Measurements from ENCODE around the gene EFCAB5.
A peak's percentile ranks its signal among the peaks of the same experiment; 100 is the strongest.

DNA sequence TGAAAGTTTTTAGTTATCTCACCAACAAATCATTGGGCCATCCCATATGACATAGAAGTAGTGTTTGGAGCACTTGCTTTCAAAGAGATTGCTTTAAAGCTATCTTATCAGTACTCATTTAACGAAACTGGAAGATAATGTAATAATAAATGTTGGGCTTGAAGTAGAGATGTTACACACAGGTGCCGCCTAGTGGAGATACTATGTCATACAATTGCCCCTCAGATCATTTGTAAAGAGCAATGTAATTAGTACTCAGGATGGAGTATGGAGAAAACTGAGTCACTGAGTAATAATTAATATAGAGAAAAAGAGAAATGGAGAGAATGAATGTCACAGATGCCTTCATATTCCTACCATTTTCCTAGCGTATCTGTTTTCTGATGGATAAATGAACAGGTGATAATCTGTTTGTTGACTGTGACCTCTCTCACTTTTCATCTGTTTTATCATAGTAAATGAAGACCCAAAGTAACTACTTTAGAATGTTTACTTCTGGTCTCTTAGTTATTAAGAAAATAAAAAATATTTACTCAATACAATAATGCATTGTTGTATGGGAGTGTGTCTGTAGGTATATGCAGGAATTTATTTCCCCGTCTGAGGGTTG is 80.4 kb downstream of the EFCAB5 start:
- TF ChIP-seq, protein P1, sequence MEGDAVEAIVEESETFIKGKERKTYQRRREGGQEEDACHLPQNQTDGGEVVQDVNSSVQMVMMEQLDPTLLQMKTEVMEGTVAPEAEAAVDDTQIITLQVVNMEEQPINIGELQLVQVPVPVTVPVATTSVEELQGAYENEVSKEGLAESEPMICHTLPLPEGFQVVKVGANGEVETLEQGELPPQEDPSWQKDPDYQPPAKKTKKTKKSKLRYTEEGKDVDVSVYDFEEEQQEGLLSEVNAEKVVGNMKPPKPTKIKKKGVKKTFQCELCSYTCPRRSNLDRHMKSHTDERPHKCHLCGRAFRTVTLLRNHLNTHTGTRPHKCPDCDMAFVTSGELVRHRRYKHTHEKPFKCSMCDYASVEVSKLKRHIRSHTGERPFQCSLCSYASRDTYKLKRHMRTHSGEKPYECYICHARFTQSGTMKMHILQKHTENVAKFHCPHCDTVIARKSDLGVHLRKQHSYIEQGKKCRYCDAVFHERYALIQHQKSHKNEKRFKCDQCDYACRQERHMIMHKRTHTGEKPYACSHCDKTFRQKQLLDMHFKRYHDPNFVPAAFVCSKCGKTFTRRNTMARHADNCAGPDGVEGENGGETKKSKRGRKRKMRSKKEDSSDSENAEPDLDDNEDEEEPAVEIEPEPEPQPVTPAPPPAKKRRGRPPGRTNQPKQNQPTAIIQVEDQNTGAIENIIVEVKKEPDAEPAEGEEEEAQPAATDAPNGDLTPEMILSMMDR (IDR thresholded peaks at IDR 0.05), result peak; percentile 53 to 58 (median 55)
- TF ChIP-seq POLR2A (IDR thresholded peaks at IDR 0.05), result no peak
- no peak for TF ChIP-seq POLR2AphosphoS5 (IDR thresholded peaks at IDR 0.05; ENCODE audit: insufficient read depth in 1 of 2, low read depth in 1 of 2)

Measured in vagina (tissue), 2 donors.